GM12873 (cell line): ENCODE measurements around the gene NANOS3.

Experiments
- TF ChIP-seq, protein P1 (sequence below): IDR thresholded peaks from 2 replicates; pipeline ENCODE4 v1.5.1; 2012; ENCODE audit warnings: low read depth, mild to moderate bottlenecking, moderate library complexity, low read length, control low read depth; ENCODE audit not compliant: insufficient read depth; ENCODE audit errors: missing control alignments

The NANOS3 gene

DNA sequence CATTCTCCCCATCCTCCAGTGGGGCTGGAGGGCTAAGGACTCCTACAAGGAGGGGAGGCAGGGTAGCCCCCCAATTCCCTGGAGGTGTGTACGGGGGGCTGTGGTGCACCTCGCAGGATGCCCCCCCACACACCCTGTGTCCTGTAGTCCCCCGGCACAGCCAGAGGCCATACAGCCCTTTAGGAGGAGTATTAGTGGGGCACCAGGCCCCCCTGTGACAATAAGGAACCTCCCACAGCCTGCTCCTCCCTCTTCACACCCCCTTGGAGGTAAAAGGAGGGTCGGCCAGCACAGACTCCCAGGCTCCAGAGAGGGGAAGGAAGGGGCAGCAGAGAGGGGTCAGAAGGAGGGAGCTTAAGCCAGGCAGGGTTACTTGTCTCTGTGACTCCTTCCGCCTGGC is at the start of gene NANOS3:
TSS of gene NANOS3 (plus strand) at position 301 of the 400 bp plus-strand sequence. CDS start 115 bp downstream, outside the sequence.
- TF ChIP-seq, protein P1, sequence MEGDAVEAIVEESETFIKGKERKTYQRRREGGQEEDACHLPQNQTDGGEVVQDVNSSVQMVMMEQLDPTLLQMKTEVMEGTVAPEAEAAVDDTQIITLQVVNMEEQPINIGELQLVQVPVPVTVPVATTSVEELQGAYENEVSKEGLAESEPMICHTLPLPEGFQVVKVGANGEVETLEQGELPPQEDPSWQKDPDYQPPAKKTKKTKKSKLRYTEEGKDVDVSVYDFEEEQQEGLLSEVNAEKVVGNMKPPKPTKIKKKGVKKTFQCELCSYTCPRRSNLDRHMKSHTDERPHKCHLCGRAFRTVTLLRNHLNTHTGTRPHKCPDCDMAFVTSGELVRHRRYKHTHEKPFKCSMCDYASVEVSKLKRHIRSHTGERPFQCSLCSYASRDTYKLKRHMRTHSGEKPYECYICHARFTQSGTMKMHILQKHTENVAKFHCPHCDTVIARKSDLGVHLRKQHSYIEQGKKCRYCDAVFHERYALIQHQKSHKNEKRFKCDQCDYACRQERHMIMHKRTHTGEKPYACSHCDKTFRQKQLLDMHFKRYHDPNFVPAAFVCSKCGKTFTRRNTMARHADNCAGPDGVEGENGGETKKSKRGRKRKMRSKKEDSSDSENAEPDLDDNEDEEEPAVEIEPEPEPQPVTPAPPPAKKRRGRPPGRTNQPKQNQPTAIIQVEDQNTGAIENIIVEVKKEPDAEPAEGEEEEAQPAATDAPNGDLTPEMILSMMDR: no peak

DNA sequence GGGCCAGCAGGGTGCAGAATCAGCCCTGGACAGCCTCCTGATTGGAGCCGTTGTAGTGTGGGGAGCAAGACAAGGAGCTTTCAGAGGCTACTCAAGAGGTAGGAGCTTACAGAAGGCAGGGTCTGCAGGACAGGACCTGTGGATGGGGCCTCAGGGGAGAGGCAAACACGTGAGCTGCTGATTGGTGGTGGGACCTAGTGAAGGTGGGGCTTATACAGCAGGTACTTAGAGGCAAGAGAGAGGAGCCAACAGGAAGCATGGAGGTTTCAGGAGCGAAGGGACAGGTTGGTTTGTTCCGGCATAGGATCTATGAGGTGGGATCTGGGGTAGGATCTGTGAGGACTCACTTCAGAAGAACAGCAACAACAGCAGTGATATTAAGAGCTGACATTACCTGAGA is 49.3 kb upstream of the NANOS3 start:
- TF ChIP-seq, protein P1: no peak

DNA sequence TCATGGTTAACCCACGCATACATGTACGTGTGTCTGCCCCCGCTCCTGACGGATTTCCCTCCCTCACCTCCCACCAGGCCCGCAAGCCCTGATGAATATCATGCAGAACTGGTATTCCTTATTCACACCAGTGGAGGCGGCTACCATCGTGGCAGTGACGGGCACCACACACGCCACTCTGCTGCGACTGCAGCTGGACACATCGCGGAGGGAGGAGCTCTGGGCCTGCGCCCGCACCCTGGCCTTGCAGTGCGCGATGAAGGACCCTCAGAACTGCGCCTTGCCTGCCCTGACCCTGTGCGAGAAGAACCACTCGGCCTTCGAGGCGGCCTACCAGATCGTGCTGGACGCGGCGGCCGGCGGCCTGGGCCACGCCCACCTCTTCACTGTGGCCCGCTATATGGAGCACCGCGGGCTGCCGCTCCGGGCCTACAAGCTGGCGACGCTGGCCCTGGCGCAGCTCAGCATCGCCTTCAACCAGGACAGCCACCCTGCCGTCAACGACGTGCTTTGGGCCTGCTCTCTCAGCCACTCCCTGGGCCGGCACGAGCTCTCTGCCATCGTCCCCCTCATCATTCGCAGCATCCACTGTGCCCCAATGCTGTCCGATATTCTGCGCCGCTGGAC is 46.7 kb upstream of the NANOS3 start:
- TF ChIP-seq, protein P1: no peak

DNA sequence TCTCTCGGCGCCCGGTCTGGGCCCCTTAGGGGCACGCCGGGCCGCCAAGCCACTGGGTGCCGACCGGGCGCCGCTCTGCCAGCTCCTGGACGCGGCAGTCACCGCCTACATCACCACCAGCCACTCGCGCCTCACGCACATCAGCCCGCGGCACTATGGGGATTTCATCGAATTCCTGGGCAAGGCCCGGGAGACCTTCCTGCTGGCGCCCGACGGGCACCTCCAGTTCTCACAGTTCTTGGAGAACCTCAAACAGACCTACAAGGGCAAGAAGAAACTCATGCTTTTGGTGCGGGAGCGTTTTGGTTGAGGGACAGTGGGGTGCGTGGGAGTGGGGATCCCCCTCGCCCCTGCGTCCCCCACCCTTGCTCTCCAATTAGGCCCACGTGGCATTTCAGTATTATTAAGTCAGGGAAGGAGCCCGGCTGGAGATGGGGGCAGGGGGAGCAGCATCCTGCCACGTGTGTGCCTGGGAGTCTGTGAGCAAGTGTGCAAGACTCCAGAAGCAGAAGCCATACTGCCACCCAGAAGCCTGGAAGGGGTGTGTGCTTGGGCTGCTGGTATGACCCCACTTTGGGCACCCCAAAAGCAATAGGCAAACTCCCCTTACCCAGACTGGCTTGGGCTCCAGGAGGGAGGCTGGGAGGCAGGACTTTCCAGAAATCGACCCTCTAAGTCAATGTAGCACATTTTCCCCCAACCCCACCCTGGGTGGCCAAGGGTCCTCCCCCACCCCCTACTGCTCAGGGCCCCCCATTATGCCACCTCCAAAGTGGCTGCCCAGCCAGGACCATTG is 46.0 kb upstream of the NANOS3 start:
- TF ChIP-seq, protein P1: no peak

DNA sequence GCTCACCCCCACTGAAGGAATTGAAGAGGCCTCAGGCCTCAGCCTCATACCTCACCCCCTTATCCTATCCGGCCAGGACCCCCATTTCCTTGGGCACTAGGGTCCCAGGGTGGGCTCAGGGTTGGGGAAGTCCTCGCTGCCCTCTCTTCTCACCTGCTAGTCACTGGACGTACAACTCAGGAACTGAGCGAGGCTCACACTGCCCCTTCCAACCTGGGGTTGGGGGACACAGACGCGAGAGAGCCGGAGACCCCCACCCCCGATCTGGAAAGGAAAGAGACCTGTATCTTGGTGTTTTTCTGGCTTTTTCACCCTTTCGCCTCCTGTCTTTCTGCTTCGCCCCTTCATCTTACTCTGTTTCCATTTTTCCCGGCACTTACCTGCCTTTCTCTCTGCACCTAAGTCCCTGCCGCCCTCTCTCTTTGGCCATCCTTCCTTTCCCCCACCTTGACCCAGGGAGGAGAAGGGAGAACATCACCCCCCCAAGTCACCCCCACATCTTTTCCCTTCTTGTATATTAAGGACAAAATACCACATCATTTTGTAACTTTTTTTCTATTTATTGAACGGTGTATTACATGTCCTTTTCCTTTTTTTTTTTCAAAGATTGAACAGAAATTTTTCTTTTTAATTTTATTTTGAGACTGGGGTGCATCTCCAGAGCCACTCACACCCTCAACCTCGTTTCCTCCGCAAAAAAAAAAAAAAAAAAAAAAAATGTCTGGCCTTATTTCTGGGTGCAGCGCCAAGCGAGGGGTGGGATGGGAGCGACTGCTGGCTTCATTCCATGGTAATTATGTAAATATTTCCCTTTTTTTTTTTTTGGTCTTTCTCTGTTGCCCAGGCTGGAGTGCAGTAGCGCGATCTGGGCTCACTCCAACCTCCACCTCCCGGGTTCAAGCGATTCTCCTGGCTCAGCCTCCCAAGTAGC is 45.1 kb upstream of the NANOS3 start:
- TF ChIP-seq, protein P1: no peak

DNA sequence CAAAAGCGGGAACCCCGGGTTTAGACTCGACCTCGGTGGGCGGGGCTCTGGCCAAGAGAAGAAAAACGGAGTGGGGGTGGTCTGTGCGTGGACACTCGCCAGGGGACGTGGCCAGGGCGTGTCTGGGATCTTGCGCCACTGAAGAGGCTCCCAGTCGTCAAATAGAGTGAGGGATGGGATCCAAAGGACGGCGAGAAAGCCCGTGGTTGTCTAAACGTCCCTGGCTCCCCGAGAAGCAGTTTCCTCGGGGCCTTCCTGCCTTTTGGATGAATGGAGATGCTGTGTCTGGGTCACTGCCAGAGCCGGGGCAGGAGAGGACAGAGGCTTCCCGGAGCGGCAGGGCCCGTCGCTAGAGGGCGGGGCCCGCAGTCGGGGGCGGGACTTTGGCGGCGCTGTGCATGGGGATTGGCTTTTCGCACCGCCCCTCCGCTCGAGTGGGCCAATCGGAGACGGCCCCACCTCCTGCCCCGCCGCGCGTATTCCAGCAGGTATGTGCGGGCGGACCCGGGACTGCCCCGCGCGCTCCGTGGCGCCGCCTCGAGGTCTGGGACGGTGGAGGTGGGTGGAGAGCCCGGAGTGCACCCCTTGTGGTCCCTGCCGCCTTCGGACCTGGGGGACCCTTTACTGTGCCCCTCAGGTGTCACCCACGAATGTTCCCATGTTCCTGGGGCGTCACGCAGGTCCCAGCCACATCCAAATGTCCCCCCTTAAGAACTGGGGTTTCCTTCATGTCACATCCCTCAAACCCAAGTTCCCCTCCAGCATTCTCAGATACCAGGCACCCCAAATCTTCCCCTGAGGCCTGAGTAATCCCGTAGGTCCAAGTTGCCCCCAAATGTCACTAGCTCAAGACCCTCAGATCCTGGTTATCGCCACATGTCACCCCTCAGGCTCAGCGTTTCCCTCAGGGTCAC is 43.3 kb upstream of the NANOS3 start:
- TF ChIP-seq, protein P1: peak; percentile 61
